ENCODE measurements around the gene MAJIN.

DNA sequence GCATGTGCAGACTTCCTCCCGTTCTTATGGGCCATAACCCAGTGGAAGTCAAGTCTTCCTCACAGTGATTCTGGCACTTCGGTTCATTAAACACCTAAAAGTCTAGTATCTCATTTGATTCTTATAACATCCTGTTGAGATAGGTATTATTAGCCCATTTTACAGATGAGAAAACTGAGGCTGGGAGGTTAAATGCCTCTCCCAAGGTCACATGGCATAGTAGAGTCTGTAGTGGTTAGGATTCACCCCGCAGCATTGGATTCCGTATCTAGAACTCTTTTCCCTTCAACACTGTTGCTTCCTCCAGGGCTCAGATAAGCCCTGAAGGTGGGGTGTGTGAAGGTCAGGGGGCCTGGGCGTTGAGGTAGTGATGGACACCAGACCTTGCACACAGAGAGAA is 39.6 kb downstream of the MAJIN start:
- TF ChIP-seq POLR2AphosphoS5 (IDR thresholded peaks at IDR 0.05; ENCODE audit: insufficient read depth in 1 of 2, low read depth in 1 of 2): no peak
- TF ChIP-seq, protein P1, sequence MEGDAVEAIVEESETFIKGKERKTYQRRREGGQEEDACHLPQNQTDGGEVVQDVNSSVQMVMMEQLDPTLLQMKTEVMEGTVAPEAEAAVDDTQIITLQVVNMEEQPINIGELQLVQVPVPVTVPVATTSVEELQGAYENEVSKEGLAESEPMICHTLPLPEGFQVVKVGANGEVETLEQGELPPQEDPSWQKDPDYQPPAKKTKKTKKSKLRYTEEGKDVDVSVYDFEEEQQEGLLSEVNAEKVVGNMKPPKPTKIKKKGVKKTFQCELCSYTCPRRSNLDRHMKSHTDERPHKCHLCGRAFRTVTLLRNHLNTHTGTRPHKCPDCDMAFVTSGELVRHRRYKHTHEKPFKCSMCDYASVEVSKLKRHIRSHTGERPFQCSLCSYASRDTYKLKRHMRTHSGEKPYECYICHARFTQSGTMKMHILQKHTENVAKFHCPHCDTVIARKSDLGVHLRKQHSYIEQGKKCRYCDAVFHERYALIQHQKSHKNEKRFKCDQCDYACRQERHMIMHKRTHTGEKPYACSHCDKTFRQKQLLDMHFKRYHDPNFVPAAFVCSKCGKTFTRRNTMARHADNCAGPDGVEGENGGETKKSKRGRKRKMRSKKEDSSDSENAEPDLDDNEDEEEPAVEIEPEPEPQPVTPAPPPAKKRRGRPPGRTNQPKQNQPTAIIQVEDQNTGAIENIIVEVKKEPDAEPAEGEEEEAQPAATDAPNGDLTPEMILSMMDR (IDR thresholded peaks at IDR 0.05): no peak
- no peak for TF ChIP-seq POLR2A (IDR thresholded peaks at IDR 0.05)
